ENCODE results near the gene PNMA8C.
"Not testable (repeated sequence)": the region's sequence is repeated elsewhere in the genome, so short reads cannot be mapped to it uniquely, and the experiment has no call there.

Gene PNMA8C

DNA sequence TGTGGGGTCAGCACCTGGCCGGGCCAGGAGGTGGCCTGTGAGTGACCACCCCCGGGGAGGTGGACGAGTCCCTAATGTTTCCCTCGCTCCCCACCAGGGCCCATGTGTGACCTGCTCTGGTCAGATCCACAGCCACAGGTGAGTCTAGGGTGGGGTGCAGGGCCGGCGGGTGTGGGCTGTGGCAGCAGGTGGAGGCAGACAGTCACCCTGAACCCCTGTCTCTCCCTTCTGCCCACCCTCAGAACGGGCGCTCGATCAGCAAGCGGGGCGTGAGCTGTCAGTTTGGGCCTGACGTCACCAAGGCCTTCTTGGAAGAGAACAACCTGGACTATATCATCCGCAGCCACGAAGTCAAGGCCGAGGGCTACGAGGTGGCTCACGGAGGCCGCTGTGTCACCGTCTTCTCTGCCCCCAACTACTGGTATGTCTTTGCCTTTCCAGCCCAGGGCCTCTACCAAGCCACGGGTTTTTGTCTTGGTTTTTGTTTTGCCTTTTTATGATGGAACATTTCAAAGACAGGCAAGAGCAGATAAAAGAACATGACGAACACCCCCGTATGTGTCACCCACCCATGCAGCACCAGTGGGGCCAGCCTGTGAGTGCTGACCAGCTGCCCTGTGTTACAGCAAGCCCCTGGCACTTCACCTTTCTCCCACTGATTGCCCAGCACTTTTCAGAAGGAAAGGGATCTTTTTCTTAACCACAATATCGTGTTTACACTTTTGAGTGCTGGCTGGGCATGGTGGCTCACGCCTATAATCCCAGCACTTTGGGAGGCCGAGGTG lies 40.2 kb downstream of the PNMA8C start:
- no peak for DNase-seq (ENCODE audit: low spot score)

DNA sequence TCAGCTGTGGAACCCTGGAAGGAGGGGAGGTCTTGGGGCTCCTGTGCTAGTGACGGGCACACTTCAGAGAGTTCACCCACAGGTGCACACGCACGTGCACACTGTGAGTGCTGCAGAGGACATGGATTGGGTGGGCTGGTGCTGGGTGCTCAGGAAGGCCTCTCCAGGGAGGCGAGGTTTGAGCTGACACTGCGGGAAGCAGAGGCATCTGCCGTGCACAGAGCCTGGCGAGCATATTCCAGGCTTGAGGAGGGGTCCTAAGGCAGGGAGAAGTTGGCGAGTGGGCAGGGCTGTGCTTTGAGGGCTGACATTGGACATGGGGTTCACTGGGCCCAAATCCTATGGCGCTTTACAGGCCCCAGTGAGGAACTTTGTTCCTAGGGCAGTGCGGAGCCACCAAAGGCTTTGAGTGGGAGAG lies 41.0 kb downstream of the PNMA8C start:
- DNase-seq (ENCODE audit: low spot score) = no peak

DNA sequence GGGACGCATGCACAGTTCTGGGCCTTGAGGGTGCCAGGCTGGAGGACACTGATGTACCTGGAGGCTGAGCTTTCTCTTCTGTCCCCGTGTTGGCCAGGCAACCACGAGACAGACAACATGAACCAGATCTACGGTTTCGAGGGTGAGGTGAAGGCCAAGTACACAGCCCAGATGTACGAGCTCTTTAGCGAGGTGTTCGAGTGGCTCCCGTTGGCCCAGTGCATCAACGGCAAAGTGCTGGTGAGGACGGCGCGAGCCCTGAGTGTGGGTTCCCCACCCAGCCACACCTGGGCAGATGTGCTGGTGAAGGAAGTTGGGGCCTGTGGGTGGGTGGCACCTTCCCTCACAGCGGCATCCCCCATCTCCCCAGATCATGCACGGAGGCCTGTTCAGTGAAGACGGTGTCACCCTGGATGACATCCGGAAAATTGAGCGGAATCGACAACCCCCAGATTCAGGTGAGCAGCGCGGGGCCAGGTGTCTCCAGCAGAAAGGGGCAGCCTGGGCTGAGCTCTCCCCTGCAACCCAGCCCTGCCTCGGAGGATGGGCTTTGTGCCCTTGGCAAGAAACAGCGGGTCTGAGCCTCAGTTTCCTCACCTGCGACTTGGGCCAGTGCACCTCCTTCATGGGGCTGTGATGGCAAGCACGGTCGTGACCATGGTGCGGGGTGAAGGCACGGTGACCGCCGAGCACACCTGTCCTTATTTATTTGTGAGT lies 41.6 kb downstream of the PNMA8C start:
- no peak for DNase-seq (ENCODE audit: low spot score)

DNA sequence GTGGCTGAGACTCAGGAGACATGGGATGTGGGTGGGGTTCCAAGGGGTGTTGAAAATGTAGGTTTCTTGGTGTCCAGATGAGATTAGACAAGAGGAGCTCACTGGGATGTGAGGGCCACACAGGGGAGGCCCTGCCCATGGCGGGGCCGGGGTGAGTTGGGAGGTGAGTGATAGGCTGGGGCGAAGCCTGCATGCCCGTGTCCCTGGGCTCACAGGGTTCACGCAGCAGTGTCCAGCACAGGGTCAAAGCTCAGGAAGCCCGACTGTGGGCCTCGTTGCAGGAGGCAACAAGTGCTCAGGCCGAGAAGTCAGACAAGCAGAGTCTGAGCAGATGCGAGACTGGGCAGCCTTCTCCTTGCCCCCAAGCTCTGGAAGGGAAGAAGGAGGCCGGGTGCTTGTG lies 42.6 kb downstream of the PNMA8C start:
- no peak for DNase-seq (ENCODE audit: low spot score)

DNA sequence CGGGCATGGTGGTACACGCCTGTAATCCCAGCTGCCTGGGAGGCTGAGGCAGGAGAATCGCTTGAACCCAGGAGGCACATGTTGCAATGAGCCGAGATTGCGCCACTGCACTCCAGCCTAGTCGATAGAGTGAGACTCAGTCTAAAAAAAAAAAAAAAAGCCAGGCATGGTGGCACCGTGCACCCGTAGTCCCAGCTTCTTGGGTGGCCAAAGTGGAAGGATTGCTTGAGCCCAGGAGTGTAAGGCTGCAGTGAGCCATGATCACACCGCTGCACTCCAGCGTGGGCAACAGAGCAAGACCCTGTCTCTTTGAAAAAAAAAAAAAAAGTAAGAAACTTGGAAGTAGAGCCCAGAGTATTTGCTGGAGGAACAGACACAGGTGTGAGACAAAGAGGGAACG lies 43.1 kb downstream of the PNMA8C start:
- no peak for DNase-seq (ENCODE audit: low spot score)

DNA sequence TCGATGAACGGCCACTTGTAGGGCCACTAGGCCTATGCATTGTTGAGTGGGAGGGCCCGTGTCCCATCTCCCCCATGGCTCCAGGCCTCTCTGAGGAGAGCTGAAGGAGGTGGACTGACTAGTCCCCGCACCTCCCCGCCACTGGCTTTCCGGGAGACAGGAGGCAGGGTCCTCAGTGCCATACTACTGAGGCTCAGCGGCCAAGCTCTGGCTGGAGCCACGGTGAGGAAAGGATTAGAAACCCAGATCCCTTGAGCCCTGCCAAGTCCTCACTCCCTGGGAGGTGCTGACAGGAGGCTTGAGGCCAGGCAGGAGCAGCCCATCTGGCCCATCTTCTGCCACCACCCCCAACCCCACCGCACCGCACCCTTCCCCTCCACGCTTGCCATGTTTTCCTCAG lies 44.3 kb downstream of the PNMA8C start:
- DNase-seq (ENCODE audit: low spot score) = no peak

DNA sequence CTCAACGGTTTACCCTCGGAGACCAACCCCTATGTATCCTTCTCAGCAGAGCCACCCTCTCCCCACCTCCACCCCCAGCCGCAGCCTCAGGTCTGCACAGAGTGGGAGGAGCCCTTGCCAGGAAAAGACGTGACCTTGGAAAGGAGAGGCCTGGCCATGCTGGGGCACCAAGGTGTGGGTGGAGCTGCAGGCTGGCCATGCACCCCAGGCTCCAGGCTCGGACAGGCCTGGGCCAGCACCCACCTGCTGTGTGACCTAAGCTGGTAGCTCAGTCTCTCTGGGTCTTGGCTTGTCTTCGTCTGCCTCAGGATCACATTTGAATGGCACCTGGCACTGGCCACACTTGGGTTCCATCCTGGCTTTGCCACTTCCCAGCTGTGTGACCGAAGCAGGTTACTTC lies 44.9 kb downstream of the PNMA8C start:
- DNase-seq (ENCODE audit: low spot score) = no peak

DNA sequence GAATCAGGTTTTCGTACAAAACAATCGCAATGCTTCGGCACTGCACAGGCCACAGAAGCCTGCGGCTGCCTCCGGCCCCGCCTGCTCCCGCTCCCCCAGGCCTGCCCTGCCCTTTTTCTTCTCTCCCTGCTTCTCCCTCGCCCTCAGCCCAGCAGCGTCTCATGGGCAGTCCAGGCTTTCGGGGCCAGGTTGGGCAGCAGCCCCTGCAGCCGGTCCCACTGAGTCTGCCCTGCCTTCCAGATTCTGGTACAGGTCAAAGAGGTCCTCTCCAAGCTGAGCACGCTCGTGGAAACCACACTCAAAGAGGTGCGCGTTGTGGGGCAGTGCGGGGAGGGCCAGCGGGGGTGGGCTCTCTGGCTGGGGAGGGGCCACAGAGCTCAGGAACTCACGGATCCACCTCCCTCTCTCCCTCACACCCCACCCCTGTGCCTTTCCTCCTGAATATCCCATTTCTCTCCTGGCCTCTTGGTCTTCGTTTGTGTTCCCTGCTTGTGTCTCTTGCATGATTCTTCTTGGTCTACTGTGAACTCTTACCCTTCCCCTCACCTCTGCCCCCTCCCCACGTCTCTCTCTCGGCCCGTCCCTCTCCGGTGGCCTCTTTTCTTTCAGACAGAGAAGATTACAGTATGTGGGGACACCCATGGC lies 45.4 kb downstream of the PNMA8C start:
- no peak for DNase-seq (ENCODE audit: low spot score)

DNA sequence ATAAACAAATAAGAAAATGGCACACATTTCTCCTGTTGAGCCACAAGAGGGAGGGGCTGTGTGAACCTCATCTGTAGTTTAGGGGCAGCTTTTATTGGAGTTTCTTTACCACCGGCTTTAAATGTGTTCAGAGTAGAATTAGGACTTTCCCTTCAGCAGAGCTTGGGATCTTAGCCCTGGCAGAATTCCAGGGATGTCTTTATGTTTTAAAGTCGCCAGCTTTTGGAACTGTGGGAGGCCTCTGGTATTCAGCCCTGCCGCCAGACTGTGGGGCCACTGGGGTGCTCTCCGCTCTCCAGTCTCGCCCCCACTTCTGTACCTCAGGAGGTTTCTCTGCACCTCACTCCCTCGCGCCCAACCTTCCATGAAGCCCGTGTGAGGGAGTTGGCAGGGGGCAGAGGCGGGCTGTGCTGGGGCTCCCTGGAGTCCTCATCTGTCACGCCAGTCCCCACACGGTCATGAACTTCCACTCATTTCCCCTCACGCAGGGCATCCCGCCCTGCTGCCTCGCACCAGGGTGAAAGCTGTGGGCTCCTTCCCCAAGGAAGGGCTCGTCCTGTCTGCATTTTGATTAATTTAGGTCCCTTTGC lies 46.9 kb downstream of the PNMA8C start:
- no peak for DNase-seq (ENCODE audit: low spot score)

DNA sequence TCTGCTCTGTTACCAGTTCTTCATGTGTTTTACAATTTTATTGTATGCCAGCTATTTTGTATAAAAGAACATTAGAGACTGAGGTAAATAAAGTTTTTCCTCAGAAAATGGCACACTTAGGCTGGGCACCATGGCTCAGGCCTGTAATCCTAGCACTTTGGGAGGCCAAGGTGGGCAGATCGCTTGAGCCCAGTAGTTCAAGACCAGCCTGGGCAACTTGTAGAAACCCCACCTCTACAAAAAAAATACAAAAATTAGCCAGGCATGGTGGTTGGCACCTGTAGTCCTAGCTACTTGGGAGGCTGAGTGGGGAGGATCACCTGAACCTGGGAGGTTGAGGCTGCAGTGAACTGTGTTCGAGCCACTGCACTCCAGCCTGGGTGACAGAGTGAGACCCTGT lies 47.4 kb downstream of the PNMA8C start:
- no peak for DNase-seq (ENCODE audit: low spot score)

DNA sequence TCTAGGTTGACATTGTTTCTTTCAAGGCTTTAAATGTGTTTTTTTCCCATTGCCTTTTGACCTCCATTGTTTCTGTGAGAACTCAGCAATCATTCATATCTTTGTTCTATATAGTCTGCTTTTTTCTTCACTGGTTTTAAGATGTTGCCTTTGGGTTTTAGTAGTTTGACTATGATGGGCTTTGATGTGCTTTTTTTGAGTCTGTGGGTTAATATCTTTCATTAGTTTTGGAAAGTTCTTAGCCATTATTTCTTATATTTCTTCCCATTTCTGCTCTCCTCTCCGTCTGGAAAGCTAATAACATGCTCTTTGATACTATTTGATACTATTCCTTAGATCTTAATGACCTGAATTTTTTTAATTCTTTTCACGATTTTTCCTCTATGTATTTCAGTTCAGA lies 48.0 kb downstream of the PNMA8C start:
- no peak for DNase-seq (ENCODE audit: low spot score)

DNA sequence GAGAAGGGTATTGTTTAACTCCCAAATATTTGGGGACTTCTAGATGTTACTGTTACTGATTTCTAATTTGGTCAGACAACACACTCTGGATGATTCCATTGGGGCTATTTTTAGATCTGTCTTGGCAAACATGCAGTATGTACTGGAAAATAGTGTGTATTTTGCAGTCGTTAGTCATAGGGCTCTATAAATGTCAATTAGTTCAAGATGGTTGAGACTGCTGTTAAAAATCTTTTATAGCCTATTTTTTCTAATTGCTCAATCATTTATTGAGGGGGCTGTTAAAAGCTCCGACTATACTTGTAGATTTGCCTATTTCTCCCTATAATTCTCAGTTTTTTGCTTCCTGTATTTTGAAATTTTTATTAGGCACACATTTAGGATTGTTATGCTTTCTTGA lies 50.5 kb downstream of the PNMA8C start:
- no peak for DNase-seq (ENCODE audit: low spot score)

DNA sequence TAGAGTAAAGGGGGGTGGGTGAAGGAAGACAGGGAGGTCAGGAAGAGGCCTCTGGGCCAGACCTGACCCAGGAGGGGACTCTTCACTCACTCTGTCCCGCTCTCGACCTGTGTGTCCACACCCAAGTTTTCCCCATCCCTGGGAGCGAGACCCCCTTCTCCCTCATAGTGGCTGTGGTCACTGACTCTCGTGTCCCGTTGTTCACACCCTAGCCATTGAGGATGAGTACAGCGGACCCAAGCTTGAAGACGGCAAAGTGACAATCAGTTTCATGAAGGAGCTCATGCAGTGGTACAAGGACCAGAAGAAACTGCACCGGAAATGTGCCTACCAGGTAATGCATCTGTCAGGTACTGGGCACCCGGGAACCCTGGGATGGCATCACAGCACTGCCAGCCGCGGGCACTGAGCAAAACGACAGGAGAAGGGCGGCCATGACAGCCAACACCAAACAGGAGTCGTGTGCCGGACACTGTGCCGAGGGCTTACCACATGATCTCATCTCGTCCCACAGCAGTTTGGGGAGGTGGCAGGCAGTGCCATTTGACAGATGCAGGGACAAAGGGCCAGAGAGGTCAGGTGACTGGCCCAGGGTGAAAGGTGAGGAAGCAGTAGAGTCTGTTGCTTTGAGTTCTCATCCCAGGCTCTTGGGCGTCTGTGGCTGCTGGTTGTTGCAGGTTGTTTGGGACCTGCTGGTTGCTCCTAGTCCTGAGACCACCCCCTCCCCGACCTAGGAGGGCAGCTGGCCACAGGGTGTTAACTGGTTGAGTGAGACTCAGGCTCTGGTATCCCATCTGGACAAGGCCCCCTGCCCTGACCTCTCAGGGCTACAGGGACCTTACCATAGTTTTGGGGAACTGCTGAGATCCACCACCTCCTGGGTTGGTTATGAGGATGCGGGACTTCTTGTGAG lies 52.2 kb downstream of the PNMA8C start:
- no peak for DNase-seq (ENCODE audit: low spot score)

DNA sequence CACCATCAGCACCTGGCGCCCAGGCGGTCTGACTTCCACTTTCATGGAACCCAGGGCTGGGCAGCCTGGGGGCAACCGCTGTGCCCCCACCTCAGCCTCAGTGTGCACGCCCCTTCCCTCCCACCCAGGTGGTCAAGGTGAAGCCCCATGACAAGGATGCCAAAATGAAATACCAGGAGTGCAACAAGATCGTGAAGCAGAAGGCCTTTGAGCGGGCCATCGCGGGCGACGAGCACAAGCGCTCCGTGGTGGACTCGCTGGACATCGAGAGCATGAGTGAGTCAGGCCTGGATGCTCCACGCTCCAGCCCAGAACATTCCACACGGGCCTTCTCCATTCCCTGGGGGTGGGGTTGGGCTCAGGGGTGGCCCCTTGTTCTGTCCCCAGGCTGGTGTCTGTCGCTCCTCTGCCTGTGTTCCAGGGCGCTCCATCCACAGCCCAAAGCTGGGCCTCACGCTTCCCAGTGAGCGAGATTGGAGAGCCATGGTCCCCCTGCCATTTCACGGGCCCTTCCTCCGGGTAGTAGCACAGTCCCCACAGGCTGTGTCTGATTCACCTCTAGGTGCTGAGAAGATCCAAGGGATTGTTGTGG lies 53.2 kb downstream of the PNMA8C start:
- not testable (repeated sequence) for DNase-seq (ENCODE audit: low spot score)

Data from CD4-positive, alpha-beta T cell treated with Interleukin-2 at 100 ng/mL for 4 hours (primary cell).